OCI-LY1 (cell line): Measurements from ENCODE around the gene SP140.

Experiments used
- H2AFZ ChIP-seq: fragments of 200-600 bp; sonication (generic), shearing (Covaris generic); 2 replicates; pipeline ENCODE4 v1.6.0; 2014; ENCODE audit warnings: antibody characterized with exemption, mild to moderate bottlenecking, low read length
- H3F3A ChIP-seq: fragments of 200-600 bp; sonication (generic), shearing (Covaris generic); 2 replicates; pipeline ENCODE4 v1.6.0; 2014; ENCODE audit warnings: mild to moderate bottlenecking, antibody characterized with exemption, low read length, moderate library complexity; ENCODE audit not compliant: insufficient read depth
- H3K27ac ChIP-seq: fragments of 200-600 bp; sonication (generic); 2 replicates; pipeline ENCODE4 v1.5.1; 2014; ENCODE audit warnings: low read length, mixed run types, mild to moderate bottlenecking, low read depth; ENCODE audit not compliant: poor library complexity, severe bottlenecking
- H3K27me3 ChIP-seq: fragments of 200-600 bp; sonication (generic); 2 replicates; pipeline ENCODE4 v1.6.0; 2014; ENCODE audit warnings: antibody characterized with exemption, mild to moderate bottlenecking, low read length, moderate library complexity; ENCODE audit not compliant: insufficient read depth
- H3K36me3 ChIP-seq: fragments of 200-600 bp; sonication (generic); 2 replicates; pipeline ENCODE4 v1.6.1; 2014; ENCODE audit warnings: mild to moderate bottlenecking, antibody characterized with exemption, low read length, moderate library complexity, mixed read lengths; ENCODE audit not compliant: insufficient read depth
- H3K4me1 ChIP-seq: fragments of 200-600 bp; sonication (generic); 2 replicates; pipeline ENCODE4 v1.5.1; 2014; ENCODE audit warnings: mild to moderate bottlenecking, low read length, moderate library complexity; ENCODE audit not compliant: insufficient read depth, severe bottlenecking
- H3K4me2 ChIP-seq: fragments of 200-600 bp; sonication (generic), shearing (Covaris generic); 2 replicates; pipeline ENCODE4 v1.6.1; 2014; ENCODE audit warnings: low read length
- H3K4me3 ChIP-seq: fragments of 200-600 bp; sonication (generic); 2 replicates; pipeline ENCODE4 v1.5.1; 2014; ENCODE audit warnings: low read length, low read depth, mild to moderate bottlenecking, mixed read lengths; ENCODE audit not compliant: poor library complexity, severe bottlenecking
- H3K79me2 ChIP-seq: fragments of 200-600 bp; shearing (Covaris generic); 2 replicates; pipeline ENCODE4 v1.6.1; 2016; ENCODE audit warnings: mixed run types, low read length, mixed read lengths; ENCODE audit not compliant: insufficient read depth
- H3K9ac ChIP-seq: fragments of 200-600 bp; sonication (generic), shearing (Covaris generic); 2 replicates; pipeline ENCODE4 v1.6.1; 2014; ENCODE audit warnings: mild to moderate bottlenecking, low read length, mixed read lengths
- H3K9me2 ChIP-seq: fragments of 200-600 bp; sonication (generic), shearing (Covaris generic); 2 replicates; pipeline ENCODE4 v1.6.1; 2014; ENCODE audit warnings: low read depth, mild to moderate bottlenecking, low read length, mixed read lengths
- H3K9me3 ChIP-seq: fragments of 200-600 bp; shearing (Covaris generic); 2 replicates; pipeline ENCODE4 v1.6.1; 2014; ENCODE audit warnings: low read length, mixed read lengths
- H4K20me1 ChIP-seq: fragments of 200-600 bp; sonication (generic), shearing (Covaris generic); 2 replicates; pipeline ENCODE4 v1.6.0; 2016; ENCODE audit warnings: mild to moderate bottlenecking, low read length; ENCODE audit not compliant: insufficient read depth
- CTCF ChIP-seq: fragments of 200-600 bp; sonication (generic), shearing (Covaris generic); IDR thresholded peaks from 2 replicates; pipeline ENCODE4 v1.5.1; 2017; ENCODE audit warnings: mild to moderate bottlenecking, antibody characterized with exemption, low read length, moderate library complexity, mixed read lengths
- EZH2 ChIP-seq: fragments of 200-600 bp; sonication (generic), shearing (Covaris generic); IDR thresholded peaks from 2 replicates; pipeline ENCODE4 v1.8.0; 2017; ENCODE audit warnings: borderline replicate concordance, mixed run types, mild to moderate bottlenecking, antibody characterized with exemption, low read length, moderate library complexity, mixed read lengths

Gene SP140

GRCh38 chr2:230324503-230324902 is 99.0 kb downstream of the SP140 start:
- Histone ChIP-seq H3K27ac (no peak overlapping the region), H3K9me3 (no peaks in the 10 kb centered on the region), H3K27me3 (no peaks in the 10 kb centered on the region), H3K4me3 (no peak overlapping the region), H3K4me1 (peaks cover 56% of the 10 kb centered on the region), H3K9me2 (no peaks in the 10 kb centered on the region), H3K9ac (no peak overlapping the region), H3F3A (no peaks in the 10 kb centered on the region), H3K4me2 (no peak overlapping the region), H3K36me3 (peaks cover 11% of the 10 kb centered on the region), H3K79me2 (peaks cover 15% of the 10 kb centered on the region), H2AFZ (no peak overlapping the region), H4K20me1 (no peaks in the 10 kb centered on the region)
- no peak for TF ChIP-seq EZH2
- no peak for TF ChIP-seq CTCF

GRCh38 chr2:230325316-230326243 is 100.0 kb downstream of the SP140 start:
- no peaks in the 10 kb centered on the region for H4K20me1 ChIP-seq
- H3K4me3 ChIP-seq, result no peak overlapping the region
- H3K9me3 ChIP-seq, result no peaks in the 10 kb centered on the region
- H3K9me2 ChIP-seq, result no peaks in the 10 kb centered on the region
- no peaks in the 10 kb centered on the region for H3F3A ChIP-seq
- no peak overlapping the region for H3K9ac ChIP-seq
- H2AFZ ChIP-seq, result no peak overlapping the region
- H3K27me3 ChIP-seq, result no peaks in the 10 kb centered on the region
- peak overlapping the region; percentile 7; the same call in 1 of the 2 replicates for H3K4me2 ChIP-seq
- no peak for TF ChIP-seq EZH2
- no peak for TF ChIP-seq CTCF
- H3K27ac ChIP-seq, result no peak overlapping the region
- peaks cover 20% of the 10 kb centered on the region for H3K79me2 ChIP-seq
- H3K36me3 ChIP-seq, result peaks cover 21% of the 10 kb centered on the region
- H3K4me1 ChIP-seq, result peaks cover 57% of the 10 kb centered on the region

GRCh38 chr2:230326453-230327417 is 101.2 kb downstream of the SP140 start, which contains the start of gene SP140L:
TSS of gene SP140L (plus strand) at chr2:230327193. CDS start at chr2:230327270, 77 bp downstream.
- Histone ChIP-seq H2AFZ (no peak within 1 kb of the TSS), H3K27ac (peak within 1 kb of the TSS; percentile 88), H3K9me3 (no peaks in the 10 kb centered on the region), H4K20me1 (no peaks in the 10 kb centered on the region), H3K9me2 (no peaks in the 10 kb centered on the region), H3K9ac (peak within 1 kb of the TSS; percentile 64), H3K4me1 (peaks cover 57% of the 10 kb centered on the region), H3K4me2 (peak within 1 kb of the TSS; percentile 75), H3K4me3 (peak within 1 kb of the TSS; percentile 64), H3K27me3 (no peaks in the 10 kb centered on the region), H3K36me3 (peaks cover 24% of the 10 kb centered on the region), H3K79me2 (peaks cover 20% of the 10 kb centered on the region), H3F3A (no peaks in the 10 kb centered on the region)
- no peak for TF ChIP-seq CTCF
- TF ChIP-seq EZH2, result no peak
